GM18507 (cell line): ENCODE results near the gene KLHL34.
A peak's percentile ranks its signal among the peaks of the same experiment; 100 is the strongest.

Experiments
- DNase-seq: peaks from one replicate; pipeline ENCODE4 v3.0.0; 2011; ENCODE audit warnings: low read depth; ENCODE audit not compliant: insufficient read length; ENCODE audit errors: extremely low spot score
- FAIRE-seq: peaks from 2 replicates; lab custom pipeline; 2011; peaks lifted over from hg19 to GRCh38; lab: Jason Lieb, UNC

Gene KLHL34, protein sequence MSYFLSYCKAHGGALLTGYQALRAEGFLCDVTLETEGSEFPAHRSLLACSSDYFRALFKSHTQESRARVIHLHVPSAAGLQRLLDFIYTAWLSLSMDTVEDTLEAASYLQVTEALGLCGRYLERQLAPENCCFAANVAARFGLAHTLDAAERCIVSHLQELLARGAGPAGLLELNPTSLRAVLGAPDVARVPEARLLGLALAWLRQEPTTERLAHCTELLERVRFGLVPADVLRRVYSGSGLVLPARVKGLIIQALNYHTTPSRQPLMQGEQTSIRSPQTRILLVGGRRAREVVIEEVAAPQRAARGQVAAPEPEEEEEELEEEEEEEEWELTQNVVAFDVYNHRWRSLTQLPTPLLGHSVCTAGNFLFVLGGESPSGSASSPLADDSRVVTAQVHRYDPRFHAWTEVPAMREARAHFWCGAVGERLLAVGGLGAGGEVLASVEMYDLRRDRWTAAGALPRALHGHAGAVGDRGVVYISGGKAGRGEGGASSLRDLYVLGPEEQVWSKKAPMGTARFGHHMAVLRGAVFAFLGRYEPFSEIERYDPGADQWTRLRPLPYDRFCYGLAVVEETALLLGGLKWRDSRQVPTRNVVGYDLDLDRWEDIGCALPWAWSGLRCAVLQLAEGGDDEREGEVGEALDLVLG

DNA sequence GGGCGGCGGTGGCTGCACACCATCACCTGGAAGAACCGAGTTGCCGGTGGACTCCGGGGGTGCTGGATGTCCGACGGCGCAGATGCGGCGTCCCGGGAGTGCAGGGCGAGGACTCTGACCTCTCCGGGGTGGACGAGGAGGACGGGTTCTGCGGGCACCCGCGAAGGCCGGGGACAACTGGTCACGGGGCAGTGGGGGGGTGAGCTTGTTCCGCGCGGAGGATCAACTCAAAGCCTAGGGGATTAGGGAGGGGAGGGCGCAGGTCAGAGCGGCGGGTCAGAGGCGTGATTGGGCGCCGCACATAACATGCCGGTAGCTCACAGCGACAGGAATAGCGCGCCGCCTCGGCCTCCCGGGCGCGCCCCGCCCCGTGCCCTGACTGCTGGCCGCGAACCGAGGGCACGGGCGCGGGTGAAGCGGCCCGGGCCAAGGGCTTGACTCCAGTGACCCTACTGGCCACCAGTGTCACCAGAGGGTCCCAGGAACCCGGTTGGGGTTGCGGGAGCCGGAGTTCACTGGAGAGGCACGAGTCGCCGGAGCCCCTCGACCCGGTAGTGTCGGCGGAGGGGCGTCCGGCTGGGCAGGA, at the start of gene KLHL34:
TSS of gene KLHL34 (minus strand) at position 179 of the 586 bp plus-strand sequence. CDS start 542 bp downstream, outside the sequence.
- DNase-seq (no peak), FAIRE-seq (no peak)

DNA sequence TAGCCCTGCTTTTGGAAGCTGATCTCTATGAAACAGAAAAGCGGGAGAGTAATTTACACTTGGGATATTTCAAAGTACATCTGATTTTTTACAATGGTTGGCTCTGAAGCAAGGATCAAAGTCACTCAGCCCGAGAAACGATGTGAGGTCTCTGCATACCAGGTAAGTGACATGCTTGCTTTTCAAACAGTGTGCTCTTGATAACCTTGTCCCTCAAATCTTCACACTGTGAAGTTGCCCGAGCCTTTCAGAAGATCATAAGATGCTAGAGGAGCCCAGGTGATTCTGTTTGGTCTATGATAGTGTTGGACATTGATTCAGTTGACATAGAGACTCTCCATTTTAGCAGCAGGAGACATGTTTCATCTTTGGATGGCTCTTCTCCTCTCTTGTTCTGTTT, 47.1 kb upstream of the KLHL34 start:
- DNase-seq (no peak), FAIRE-seq (no peak)

DNA sequence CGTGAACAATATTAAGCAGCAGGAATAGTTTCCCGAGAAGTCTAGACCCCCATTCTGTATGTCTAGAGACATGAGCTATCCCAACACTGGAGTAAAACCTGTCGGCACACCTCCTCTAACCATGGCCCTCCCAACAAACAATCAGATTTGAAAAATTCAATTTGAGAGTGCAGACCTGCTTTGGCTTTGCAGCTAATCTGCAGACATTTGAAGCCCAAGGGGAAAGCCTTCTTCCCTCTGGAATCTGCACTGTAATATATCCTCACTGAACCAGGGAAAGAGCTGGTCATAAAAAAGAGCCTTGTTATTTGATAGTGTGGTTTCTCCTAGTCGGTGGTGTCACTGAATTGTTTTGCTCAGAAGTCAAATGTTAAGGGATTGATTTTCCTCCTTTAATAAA, 44.6 kb upstream of the KLHL34 start:
- FAIRE-seq (no peak), DNase-seq (no peak)

DNA sequence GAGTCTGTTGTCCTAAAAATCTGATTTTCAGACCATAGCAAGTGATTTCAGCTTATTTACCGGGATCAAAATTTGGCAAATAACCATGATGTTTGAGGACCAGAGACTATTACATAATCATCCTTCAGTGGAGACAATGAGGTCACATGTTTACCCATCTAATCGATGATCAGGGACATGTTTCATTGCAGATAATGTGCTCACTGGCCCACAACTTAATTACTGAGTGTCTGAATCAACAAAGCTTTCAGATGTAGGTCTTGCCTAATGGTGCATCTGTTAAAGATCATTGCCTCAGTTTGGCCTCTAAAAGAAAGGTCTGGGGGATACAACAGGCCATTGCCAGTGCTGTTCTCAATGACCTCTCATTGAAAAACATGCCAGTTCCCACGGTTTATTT, 42.8 kb upstream of the KLHL34 start:
- DNase-seq (no peak), FAIRE-seq (no peak)

DNA sequence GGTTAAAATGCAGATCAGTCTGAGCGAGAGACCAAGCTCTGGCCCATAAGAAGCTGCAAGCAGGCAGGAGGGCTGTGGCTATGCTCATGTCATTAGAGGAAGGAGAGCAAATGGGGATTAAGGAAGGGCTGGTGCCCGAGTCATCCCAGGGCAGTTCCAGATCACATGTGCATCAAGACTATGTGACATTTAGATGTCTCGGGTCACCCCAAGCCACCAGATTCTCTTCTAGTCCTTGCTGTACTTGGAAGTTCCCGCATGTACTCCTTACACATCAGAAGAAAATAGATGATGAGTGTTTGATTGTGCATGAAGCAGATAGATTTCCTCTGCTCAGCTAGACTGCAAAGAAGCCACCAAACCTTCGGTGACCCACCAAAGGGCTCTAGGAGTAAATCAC, 42.1 kb upstream of the KLHL34 start:
- DNase-seq = no peak
- no peak for FAIRE-seq

DNA sequence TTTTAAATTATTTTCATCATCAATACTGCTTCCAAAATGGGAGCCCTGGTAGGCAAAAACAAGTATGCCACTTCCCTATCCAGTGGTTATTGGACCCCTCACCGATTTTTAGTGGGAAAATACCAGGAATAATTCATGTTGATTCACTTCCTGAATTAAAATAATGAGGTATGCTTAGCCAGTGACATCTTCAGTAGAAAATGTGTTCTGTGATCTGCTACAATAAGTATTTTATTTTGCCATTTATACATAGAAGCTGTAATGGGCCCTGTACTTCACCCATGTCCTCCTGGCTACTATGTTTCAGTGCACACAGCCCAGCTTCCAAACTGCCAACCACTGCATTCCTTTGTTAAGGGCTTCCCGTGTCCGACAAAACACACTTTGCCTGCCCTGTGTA, 41.0 kb upstream of the KLHL34 start:
- FAIRE-seq = no peak
- DNase-seq = no peak

DNA sequence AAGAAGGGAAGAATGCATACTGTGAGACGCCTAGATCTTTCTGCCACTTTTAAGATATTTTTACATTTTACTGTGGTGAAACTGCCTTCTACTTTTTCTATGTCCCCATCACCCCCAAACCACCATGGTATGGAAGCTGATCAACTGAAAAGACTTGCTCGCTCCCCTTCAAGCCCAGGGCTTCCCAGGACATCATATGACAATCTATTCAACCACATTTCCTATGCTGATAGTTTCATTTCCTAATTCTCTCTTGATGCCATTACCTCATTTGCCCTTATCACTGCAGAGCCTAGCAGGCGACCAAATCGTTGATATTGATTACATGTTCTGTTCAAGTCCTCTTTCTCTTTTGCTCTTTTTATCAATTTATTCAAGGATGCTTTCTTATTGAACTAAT, 40.1 kb upstream of the KLHL34 start:
- DNase-seq (no peak), FAIRE-seq (no peak)

DNA sequence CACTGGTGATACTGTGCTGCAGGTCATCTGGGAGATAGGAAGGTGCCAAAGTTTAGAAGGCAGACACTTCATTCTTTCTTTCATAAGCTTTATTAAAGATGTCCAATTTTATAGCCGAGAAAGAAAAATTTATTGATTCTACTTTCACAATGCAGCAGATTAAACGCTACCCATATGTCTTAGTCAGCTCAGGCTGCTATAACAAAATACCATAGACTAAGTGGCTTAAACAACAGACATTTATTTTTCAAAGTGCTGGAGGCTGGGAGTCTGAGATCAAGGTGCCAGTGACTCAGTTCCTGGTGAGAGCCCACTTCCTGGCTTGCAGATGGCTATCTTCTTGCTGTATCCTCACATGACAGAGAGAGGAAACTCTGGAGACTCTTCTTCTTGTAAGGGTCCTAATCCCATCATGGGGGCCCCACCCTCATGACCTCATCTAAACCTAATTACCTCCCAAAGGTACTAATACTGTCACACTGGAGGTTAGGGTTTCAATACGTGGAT, 33.4 kb upstream of the KLHL34 start:
- no peak for DNase-seq
- FAIRE-seq = no peak

DNA sequence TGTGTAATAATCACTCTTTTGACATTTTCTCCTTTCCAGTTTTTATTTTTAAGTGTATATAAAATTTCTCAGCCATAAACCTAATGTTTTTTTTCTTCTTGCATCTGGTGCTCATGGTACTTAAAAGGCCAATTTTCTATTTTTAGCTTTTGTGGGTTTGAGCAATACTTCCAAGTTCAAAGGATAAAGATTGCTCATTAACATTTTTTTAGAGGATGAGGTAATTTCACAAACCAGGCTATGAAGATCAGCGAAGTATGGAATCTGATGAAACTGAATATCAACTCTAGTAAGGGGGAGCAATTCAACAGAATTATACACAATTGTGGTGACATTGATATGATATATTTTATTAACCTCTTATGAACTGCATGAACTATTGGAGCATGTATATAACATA, 25.8 kb upstream of the KLHL34 start:
- no peak for DNase-seq
- FAIRE-seq = no peak

DNA sequence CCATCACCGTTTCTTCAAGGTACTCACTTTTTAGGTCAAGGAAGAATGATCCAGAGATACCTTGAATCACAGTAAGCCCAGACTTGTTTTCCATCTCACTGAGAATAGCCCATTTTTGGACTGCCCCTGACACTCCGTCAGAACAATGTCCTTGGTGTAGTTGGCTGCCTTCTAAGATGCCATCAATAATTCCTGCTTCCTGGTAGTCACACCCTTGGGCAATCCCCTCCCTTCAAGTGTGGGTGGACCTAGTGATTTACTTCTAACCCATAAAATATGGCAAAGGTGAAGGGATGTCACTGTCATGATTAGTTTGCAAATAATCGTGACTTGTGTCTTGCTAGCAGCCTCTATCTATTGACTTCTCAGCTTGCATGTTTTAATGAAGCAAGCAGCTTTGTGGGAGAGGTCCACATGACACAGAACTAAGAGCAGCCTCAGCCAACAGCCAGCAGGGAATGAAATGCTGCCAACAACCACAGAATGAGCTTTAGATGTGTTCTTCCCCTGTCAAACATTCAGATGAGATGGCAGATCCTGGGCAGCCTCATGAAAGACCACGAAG, 20.0 kb upstream of the KLHL34 start:
- DNase-seq = no peak

DNA sequence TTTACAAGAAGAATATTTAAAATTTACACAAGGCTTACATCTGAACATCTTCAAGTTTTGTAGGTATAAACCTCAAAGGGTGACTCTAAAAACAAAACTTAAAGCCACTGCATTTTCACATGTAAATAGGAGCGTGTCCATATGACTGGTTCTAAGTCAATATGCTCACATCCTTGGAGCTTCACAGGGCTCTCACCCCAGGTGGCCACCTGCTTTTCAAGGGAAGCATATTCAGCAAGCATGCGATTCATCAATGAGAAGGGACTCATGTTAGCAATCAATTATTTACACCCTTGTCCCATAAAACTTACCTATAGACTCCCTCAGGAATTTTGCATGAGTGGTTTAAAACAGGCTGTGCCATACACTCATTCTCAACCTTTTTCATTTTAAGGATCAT, 17.8 kb upstream of the KLHL34 start:
- no peak for DNase-seq
- no peak for FAIRE-seq

More for the DNA sequence above, 20.0 kb upstream of the KLHL34 start:
- no peak for FAIRE-seq

DNA sequence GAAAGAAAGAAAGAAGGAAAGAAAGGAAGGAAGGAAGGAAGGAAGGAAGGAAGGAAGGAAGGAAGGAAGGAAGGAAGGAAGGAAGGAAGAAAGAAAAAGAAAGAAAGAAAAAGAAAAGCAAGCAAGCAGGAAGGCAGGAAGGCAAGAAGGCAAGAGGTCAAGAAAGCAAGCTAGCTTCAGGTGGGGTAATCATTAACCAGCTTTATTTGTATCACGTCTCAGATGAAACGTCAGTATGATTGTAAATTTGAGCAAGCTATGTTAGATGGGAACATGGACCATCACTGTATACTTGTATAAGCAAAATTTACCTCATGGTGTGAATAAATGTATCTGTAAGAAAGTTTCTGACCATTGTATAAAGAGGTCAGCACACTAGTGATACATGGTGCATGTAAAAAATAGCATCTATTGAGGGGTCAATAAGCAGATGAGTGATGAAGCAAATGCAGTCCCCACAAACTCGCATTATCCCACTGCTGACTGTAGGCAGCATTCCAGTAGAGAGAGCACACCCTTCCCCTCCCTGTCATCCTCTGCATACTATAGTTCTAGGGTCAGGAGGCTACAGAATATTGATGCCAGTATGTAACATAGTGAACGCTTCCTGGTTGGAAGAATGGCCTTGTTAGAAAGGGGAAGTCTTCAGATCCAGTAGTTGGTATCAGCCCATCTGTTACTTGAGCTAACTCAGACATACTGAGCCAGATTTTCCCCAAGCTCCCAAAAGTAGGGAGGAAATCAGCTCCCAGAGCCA, 16.5 kb upstream of the KLHL34 start:
- FAIRE-seq = peak; percentile 15

DNA sequence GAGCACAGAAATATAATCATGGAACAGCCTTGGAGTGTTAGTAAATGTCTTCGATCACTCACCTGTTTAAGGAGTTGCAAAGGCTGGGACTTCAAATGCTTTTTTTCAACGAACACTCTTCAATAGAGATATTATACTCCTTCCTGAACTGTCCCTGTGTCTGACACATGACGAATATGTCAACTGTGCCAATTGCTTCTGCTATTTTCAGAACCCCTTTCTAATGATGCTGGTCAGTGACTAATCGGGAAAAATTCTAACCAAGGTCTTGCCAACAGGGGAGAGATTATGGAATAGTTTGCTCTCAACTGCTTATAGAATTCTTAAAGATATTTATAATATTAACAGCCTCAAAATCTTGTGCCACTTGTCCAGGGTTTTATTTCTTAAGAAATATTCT, 8.5 kb upstream of the KLHL34 start:
- no peak for FAIRE-seq

More for the DNA sequence above, 16.5 kb upstream of the KLHL34 start:
- no peak for DNase-seq

DNA sequence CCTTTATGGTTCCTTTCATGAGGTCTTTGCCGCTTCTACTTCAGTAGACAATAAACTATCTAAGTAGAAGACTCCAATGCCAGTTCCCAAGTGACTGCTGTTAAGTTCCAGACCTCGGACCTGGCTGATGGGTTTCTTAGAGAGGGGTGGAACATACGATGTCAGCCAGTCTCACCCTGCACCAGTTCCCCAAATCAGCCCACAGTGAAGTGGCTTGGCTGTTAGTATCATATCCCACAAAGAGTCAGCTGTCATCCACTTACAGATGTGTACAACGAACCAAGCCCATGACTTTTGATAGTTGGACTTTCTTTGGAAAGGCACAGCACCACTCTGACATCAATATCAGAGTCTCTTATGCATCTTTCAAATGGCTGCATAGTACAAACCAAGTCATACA, 8.1 kb upstream of the KLHL34 start:
- DNase-seq = no peak
- no peak for FAIRE-seq

More for the DNA sequence above, 8.5 kb upstream of the KLHL34 start:
- DNase-seq = no peak

DNA sequence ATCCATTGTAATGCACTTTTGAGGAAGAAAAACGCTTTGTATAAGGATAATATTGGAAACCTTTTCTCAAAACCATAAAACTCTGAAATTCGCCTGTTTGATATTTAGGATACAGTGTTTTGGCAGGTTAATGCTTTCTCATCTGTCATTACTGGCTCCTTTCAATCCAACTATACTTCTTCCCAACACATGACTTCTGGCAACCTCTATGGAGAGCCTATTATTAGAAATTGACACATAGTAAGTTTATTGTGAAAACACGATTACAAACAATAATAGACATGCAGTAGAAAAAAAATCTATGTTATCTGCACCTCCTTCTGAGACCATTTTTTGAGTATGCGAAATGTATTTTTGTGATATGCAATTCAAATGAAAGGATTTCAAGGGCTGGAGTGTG, 4.6 kb upstream of the KLHL34 start:
- DNase-seq (no peak), FAIRE-seq (no peak)

DNA sequence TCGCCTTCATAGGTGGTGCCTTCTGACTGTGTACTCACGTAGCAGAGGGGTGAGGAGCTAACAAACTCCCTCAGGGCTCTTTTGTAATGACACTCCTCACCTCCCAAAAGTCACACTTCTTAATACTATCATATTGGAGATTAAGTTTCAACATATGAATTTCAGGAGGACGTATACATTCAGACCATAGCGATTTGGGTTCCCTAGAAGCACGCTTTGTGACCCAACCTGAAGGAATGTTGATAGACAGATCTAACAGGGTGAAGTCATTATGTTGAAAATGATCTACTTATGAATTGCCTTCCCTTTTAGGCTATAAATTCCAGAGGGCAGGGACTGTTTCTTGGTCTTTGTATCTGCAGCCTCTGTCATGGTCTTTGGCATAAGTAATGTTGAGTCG, 3.2 kb upstream of the KLHL34 start:
- DNase-seq = no peak
- no peak for FAIRE-seq

DNA sequence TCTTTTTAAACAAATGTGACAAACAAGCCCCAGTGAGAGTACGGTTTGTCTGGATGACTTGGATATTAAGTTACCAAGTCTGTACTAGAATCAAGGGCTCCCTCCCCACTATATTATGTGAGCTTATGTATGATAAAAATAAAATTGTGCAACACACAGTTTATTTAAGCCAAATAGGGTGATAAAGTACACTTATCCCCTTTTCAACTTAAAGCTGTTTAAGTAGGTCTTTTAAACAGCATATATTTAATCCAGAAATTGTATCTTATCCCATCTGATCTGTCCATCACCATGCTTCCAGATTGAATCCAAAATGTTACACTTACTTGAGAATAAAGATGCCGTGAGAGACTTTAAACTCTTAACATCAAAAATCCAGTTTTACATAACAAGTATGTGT, 2.0 kb upstream of the KLHL34 start:
- DNase-seq = no peak
- FAIRE-seq = no peak

DNA sequence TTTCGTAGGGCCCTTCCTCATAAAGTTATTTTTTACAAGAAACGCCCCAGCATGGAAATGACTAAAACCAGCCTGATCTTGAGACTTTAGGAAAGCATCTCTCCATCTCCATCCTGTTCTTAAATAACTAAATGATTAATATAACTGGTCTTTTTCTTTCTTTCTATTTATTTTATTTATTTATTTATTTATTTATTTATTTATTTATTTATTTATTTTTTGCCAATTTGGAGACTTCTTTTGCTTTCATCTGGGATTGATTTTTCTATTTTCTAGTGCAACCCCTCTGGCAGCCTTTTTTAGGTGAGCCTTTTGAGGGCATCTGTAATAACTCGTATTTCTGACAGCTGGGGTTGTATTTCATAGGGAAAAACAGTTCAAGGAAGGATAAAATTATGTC, 1.2 kb upstream of the KLHL34 start:
- FAIRE-seq (no peak), DNase-seq (no peak)

DNA sequence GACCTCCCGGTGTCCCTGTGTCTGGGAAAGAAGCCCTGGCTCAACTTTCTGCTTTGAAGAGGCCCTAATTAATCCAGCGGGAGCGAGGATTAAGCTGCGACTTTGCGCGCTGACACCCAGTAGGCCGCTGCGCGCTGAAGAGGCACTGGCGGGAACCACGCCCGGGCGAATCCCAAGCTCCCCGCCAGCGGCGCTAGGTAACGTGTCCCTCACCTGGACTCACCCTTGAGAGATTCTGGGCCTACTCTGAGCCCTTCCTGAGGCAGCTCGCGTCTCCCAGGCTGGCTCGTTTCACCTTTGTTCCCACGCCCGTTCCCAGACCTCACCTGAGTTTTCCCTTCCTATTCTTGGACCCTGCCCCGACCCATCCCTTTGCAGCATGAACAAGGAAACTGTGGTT, 616 bp upstream of the KLHL34 start:
- no peak for FAIRE-seq
- no peak for DNase-seq
